ENCODE measurements around the gene SIGLEC9.
A peak's percentile ranks its signal among the peaks of the same experiment; 100 is the strongest.

Gene SIGLEC9

DNA sequence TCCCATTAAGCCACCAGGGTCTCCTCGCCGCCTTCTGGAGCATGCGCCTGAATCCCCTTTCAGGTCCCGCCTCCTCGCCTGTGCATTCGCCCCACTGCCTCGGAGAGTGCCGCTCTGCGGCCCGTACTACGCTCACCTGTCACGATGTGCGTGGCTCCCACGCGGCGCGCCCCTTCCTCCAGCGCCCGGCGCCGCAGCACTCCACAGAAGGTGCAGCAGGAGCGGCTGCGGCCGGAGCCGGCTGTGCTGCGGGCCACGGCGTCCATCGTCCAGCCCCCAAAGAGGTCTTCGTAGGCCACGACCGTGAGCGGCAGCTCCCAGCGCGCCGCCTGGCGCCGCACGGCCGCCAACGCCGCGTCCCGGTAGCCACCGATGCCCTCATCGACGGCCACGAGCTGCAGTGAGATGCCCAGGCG lies 20.8 kb upstream of the SIGLEC9 start:
- H3K4me3 ChIP-seq (ENCODE audit: low read depth, low read length): no peak overlapping the region
- TF ChIP-seq, protein P1, sequence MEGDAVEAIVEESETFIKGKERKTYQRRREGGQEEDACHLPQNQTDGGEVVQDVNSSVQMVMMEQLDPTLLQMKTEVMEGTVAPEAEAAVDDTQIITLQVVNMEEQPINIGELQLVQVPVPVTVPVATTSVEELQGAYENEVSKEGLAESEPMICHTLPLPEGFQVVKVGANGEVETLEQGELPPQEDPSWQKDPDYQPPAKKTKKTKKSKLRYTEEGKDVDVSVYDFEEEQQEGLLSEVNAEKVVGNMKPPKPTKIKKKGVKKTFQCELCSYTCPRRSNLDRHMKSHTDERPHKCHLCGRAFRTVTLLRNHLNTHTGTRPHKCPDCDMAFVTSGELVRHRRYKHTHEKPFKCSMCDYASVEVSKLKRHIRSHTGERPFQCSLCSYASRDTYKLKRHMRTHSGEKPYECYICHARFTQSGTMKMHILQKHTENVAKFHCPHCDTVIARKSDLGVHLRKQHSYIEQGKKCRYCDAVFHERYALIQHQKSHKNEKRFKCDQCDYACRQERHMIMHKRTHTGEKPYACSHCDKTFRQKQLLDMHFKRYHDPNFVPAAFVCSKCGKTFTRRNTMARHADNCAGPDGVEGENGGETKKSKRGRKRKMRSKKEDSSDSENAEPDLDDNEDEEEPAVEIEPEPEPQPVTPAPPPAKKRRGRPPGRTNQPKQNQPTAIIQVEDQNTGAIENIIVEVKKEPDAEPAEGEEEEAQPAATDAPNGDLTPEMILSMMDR (IDR thresholded peaks at IDR 0.05; ENCODE audit: low read depth, low read length): no peak

DNA sequence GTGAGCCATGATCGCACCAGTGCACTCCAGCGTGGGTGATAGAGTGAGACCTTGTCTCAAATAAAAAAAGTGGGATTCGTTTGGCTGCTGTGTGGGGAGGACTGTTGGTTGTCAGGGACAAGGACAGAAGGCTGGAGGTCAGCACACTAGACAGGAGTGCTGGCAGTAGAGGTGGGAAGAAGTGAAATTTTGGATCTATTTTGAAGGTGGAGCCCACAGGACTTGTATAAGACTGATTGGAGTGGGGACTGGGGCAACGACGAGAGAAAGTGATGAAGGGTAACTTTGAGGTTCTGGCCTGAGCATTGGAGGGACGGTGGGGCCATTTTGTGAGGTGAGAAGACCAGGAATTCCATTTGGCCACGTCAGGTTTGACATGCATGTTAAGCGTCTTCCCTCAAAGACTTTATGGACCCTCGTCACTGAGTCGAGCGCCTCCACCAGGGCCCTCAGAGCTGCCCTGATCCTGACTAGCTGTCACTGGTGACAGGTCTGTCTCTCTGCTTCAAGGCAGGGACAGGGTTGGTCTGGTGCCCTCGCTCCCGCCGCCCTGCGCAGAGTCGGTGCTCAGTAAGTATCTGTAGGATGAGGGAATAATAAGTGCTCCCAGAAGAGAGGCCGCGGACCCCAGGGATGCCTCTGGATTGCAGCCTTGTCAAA lies 17.2 kb upstream of the SIGLEC9 start:
- H3K4me3 ChIP-seq (ENCODE audit: low read depth, low read length): peak overlapping the region; percentile 87
- TF ChIP-seq, protein P1 (IDR thresholded peaks at IDR 0.05; ENCODE audit: low read depth, low read length): no peak

DNA sequence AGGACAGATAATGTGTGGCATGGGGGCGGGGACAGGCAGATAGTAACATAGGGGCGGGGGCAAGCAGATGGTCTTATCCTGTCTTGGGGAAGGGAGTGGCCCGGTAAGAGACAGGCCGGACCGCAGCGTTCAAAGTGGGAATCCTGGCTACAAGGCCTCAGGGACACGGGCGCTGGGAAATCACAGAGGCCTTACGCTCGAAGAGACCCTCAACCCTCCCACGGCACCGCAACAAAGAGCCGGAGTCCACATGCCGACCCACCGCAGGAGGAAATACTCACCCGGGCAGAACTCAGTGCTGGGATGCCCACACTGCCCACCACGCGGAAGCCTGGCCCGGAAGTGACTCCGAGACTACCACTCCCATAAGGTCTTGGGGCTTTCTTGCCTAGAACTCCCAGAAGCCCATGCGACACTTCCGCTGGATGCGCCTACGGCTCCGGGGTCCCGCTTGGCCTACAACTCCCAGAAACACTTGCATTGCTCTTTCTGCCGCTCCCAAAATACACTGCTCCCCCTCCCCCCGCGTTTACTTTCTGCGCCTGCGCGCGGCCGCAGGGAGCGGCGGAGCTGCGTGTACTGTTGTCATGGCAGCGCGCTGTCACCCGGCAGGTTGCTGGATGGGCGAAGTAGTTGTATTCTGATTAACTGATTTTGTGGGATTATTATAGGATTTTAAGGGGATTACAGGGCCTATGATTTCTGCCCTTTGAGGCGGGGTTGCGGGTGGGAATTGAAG lies 16.5 kb upstream of the SIGLEC9 start, which contains the start of gene CTU1:
Gene CTU1, minus strand, starts transcription at position 344 of the 739 bp plus-strand sequence. CDS start 3,840 bp downstream, outside the sequence.
- TF ChIP-seq, protein P1 (IDR thresholded peaks at IDR 0.05; ENCODE audit: low read depth, low read length): no peak
- peak within 1 kb of the TSS; percentile 87 for H3K4me3 ChIP-seq (ENCODE audit: low read depth, low read length)

DNA sequence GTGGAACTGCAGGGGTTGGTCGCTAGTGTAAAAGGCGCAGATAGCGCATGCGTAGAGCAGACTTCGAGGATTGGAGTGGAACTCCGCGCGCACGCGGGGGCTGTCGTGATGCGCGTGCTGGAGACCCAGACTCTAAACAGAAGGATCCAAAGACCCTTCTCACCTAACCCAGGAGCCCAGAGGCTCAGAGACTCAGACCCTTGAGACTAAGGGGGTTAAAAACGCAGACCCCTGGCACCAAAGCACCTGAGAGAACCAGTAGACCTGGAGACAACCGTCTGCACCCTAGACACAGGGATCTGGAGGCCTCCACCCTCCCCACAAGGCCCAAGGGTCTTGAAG lies 15.9 kb upstream of the SIGLEC9 start:
- peak overlapping the region; percentile 87 for H3K4me3 ChIP-seq (ENCODE audit: low read depth, low read length)
- TF ChIP-seq, protein P1 (IDR thresholded peaks at IDR 0.05; ENCODE audit: low read depth, low read length): no peak

DNA sequence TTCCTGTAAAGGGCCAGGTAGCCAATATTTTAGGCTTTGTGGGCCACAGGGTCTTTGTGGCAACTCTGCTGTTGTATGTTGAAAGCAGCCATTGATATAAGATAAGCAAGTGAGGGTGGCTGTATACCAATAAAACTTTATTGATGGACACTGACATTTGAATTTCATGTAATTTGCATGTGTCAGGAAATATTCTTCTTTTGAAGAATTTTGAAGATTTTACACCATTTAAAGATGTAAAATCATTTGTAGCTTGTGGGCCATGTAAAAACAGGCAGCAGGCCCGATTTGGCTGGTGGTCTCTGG lies 14.1 kb upstream of the SIGLEC9 start:
- TF ChIP-seq, protein P1 (IDR thresholded peaks at IDR 0.05; ENCODE audit: low read depth, low read length): no peak
- no peak overlapping the region for H3K4me3 ChIP-seq (ENCODE audit: low read depth, low read length)

DNA sequence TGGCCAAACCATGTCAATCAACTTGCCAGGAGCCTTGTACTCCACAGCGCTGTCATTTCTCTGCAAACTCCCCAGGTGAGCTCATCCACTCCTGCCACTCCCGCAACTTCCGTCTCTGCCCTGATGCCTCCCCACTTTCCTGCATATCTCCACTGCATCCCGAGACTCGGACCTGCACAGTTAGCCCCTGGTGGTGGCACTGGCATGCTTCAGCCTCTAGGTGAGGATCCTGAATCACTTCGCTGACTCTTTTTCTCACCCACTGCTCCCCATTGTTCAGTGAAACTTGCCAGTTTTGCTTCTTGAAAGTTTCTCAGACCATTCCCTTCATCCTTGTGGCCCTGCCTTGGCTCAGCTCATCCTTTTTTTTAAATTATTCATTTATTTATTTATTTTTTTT lies 13.1 kb upstream of the SIGLEC9 start:
- no peak overlapping the region for H3K4me3 ChIP-seq (ENCODE audit: low read depth, low read length)
- TF ChIP-seq, protein P1 (IDR thresholded peaks at IDR 0.05; ENCODE audit: low read depth, low read length): peak; percentile 38

DNA sequence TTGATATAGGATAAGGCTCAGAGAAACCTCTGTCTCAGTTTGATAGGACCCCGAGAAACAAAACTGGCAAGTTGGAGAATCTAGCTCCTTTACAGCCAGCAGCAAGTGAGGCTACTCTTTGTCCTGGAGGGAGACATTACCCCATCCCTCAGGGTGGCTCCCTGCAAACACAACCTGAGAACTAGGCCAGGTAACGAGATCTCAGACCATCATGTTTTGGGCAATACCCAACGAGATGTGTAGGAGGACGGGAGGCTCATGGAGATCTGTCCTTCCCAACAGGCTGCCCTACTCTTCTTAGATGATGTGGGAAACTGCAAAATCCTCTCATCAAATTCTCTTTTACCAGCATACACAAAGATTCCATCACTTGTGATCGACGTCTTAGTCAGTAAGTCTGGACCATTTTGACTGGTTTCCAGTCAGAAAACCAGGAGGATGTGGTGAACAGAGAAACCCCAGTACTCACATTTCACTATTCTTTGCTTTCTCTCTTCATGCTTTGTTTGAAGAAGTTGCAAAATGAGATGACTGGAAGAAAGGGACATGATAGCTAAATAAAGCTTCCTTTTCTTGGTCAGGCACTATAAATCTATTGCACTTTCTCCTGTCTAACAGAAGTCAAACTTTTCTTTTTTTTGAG lies 10.5 kb upstream of the SIGLEC9 start:
- TF ChIP-seq, protein P1 (IDR thresholded peaks at IDR 0.05; ENCODE audit: low read depth, low read length): no peak
- H3K4me3 ChIP-seq (ENCODE audit: low read depth, low read length): no peak overlapping the region
